Activated CD8-positive, alpha-beta memory T cell treated with anti-CD3 and anti-CD28 coated beads for 24 hours (primary cell): ENCODE data around the gene SLC26A9.

Experiments
- DNase-seq: peaks from one replicate; pipeline ENCODE4 v3.0.0-alpha.2; 2020

SLC26A9 gene

GRCh38 chr1:205973377-205974232, 30.3 kb upstream of the SLC26A9 start:
- no peak for DNase-seq

GRCh38 chr1:205972491-205973168, 29.4 kb upstream of the SLC26A9 start:
- no peak for DNase-seq

DNA sequence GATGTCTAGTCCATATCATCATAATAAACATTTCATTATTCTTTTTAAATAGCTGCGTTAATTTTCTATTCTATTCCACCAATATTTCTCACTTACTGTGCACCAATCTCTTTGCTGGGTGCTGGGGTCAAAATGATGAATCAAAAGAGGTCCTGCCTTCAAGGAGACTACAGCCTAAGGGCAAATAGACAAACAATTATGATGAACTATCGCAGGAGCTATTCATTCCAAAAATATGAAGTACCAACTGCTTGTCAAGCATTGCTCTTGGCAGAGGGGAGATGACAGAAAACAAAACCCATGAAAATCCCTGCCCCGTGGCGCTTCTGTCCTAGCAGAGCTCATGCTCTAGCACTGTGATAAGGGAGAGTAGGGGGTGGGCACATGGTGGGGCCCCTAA, 28.8 kb upstream of the SLC26A9 start:
- DNase-seq, result no peak

GRCh38 chr1:205971082-205971481, 27.8 kb upstream of the SLC26A9 start:
- no peak for DNase-seq

GRCh38 chr1:205970486-205970885, 27.2 kb upstream of the SLC26A9 start:
- no peak for DNase-seq

GRCh38 chr1:205969229-205969628, 26.0 kb upstream of the SLC26A9 start:
- DNase-seq, result no peak

DNA sequence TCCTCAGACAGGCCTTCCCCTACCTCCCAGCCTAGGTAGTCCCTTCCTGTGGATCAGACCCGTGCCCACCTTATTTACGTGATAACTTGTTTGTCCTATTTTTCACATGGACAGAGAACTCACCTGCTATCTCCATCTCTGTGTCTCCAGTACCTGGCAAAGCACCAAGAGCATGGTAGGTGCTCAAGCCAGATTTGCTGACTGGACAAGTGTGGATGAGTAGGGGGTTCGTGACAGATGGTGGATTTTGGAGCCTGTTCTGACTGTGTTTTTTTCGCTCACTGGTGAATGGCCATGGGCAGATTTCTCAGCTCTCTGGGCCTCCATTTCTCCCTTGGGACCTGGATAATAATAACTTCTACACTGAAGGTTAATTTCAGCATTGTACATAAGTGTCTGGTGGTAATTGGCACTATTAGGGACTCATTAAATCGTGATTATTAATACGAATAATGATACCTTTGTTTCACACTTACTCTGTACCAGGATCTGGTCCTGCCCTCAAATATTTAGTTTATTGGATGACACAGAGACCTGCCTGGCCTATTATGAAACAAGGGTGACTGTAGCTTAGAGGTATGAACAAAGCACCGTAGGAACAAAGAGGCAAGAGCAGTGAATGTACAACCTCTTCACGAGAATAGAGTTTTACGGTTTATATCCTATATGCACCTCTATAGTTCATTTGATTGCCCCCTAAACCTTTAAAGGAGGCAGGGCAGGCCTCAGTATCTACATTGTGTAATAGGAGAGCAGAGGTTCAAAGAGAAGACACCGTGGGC, 24.5 kb upstream of the SLC26A9 start:
- DNase-seq, result no peak

DNA sequence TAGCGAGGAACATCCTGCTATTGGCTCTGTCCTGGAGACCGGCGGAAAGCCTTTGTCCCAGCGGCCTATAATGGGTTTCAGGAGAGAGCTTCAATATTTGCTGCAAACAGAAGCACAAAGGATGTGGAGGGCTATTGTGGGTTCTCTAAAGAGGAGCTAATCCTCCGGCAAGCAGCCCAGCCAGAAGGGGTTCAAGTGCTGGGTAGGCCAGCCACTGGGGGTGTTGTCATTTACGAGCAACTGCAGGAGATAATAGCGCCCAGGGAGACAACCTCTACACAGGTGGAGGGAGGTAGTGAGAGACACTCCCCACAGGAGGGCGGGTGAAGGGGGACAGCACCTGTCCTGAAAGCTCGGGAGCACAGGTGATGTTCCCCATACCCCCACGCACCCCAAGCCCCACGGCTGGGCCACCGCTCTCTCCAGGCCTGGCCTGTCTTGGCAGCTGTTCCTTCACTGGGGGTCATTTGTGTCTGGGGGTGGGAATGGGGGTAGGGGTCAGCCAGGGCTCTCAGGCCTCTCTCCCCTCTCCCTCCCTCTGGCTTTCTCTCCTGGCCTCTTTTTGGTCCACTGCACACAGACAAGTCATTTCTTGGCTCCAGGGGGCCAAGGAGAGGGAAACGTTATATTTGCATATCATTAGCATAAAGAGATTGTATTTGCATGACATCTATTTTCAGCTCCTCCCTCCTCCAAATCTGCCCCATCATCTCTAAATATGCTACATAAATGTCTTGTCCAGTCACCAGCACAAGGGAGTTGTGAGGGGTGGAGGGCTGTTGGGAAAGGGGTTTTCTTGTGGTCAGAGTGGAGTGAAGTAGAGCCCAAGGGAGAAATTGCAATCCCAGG, 22.0 kb upstream of the SLC26A9 start:
- no peak for DNase-seq

DNA sequence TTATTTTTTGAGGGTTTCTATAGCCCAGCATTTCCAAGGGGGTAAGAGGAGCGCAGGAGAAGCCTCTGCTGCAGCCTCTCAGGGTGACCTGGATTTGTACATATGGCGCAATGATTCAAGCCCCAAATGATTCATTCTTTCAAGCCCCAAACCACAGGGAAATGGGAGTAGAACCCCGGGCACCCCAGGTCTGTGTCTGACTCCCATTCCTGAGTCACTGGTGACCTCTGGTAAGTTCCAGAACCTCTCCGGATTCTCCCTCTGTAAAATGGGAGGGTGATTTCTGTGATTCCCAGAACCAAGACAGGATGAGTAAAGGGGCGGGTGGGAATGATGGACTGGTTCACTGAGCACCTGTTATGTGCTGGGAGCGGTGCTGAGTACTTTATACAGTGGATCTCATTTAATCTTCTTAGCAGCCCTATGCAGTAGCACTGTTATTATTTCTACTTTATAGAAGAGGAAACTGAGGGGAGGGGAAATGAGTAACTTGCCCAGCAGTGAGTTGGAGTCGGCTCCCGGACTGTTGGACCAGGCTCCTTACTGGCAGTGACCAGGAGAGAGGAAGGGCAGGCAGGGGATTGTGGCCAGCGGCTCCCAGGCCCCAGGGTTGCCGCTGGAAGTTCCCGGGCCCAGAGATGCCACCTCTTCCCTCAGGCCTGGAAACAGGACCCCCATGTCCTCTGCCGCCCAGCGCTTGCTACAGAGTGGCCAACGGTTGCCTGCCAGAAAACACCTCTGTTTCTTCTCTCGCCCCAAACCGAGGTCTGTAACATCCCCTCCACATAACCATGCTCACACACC, 20.3 kb upstream of the SLC26A9 start:
- DNase-seq, result no peak

DNA sequence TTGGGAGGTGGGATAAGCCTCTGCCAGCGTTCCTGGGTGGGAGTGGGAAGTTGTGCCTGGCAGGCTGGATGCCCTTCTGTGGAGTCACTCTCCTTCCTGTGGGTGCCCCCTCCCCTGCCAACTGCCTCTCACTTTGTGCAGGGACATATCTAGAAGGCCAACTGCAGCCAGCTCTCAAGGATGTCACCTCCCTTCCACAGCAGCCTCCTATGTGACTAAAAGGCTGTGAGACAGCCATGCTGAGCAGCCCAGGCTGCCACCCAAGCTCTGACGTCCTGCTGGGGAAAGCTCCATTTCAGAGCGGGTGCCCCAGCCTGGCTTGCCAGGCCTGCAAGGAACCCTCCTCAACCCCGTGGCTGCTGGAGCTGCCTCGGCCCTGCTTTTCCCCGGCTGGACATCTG, 19.6 kb upstream of the SLC26A9 start:
- DNase-seq, result no peak

DNA sequence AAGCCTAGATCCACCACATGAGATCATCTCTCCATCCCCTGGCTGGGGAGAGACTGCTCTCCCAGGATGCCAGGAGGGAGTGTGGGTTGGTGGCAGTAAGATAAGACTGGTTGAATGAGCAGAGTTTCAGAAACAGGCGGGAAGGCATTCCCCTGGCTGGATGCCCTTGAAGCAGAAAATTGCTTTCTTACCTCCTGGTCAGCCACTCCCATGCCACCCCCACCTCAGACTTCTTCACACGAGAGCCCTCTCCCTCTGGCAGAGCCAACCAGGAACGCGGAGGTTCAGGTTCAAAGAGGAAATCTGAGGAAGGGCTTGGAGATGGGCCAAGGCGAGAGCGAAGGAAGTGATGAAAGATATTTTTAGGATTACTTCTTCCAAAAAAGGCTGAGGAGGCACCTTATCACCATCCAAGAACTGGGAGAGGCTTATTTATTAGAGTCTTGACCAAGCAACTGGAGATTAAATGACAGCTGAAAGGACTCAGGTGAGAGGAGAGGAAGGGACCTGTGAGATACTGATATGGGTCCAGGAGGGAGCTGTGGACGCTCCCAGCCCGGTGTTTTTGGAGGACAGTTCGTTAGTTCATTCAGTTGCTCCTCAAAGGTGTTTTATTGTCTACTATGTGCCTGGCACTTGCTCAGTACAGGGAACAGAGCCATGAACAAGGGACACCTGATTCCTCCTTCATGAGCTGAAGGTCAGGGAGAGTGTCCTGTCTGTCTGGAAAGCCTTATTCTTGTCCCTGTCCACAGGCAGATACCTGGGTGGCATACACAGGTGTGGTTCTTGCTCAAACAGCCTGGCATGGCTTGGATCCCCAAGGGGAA, 18.9 kb upstream of the SLC26A9 start:
- no peak for DNase-seq

DNA sequence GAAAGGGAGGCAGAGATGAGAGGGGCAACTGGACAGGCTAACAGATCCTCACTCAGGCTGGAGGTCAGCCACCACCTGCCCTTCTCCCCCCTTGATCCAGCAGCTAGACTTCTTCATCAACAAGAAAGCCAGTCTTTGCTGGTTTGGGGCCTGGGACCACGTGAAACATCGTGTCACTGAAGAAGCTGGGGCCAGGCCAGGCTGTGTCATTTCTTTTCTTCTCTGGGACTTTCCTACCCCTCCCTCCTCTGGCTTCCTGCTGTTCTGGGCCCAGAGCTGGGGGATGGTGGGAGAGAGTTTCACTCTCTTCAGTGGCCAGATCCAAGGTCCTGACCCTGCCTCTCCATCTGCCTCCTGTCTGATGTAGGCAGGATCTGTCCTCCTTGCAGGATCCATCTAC, 18.1 kb upstream of the SLC26A9 start:
- DNase-seq, result no peak

GRCh38 chr1:205959789-205960188, 16.5 kb upstream of the SLC26A9 start:
- no peak for DNase-seq

GRCh38 chr1:205955499-205955898, 12.2 kb upstream of the SLC26A9 start:
- DNase-seq, result no peak

- DNase-seq, result no peak
These were observed 11.7 kb upstream of the SLC26A9 start for GRCh38 chr1:205954819-205955404.

- DNase-seq, result no peak
These were observed 8.5 kb upstream of the SLC26A9 start for GRCh38 chr1:205951746-205952145.

- DNase-seq, result no peak
These were observed 7.7 kb upstream of the SLC26A9 start for GRCh38 chr1:205950826-205951549.

DNA sequence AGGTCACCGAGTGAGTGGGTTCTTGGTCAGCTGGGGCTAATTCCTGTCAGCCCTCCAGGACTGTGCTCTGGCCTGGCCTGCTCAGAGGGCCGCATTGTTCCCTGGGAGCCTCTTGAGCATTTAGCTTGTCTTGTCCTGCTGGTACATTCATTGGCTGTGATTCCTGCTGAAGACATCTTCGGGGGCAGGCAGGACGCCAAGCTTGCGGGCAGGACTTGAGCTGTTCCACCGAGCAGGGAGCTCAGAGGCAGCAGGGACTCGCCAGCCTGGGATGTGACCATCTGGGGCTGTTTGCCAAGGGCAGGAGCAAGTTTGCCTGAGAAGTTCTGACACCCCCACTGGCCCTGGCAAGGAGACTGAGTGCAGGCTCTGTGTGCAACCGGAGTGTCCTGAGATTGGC, 7.0 kb upstream of the SLC26A9 start:
- no peak for DNase-seq

DNA sequence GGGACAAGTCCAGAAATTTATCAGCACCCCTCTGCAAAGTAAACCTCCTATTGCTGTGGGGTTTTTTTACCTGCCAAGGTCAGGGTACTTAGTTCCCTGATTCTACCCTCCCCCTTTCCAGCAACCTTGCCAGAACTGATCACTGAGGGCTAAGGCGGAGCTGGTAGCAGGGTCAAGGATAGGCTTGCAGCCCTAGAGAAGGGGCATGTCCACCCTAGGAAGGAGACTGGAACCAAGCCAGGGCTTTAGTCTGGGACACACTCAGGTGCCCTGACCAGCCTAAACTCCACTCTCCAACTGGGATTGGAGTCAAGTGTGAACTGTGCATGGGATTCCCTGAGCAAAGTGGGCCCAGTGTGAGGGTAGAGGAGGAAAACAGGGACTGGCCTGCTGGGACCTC, 6.5 kb upstream of the SLC26A9 start:
- no peak for DNase-seq

DNA sequence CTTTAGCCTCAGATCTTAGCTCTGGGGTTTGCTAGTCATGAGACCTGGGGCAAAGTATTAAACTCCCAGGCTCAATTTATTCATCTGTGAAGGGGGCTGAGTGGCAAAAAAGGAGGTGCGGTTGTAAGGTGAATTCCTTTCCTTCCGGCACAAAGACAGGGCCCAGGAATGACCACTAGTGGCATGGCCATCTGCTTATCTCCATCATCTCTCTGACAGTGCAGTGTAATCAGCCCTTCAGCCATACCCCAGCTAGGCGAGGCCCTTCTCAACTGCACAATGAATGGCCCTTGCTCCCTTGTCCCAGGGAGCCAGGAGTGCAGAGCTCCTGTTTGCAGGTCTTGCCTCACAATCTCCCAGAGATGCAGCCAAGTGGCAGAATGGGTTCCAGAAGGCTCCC, 5.6 kb upstream of the SLC26A9 start:
- no peak for DNase-seq
